Right ventricle myocardium superior (tissue), 1 donor: Measurements from ENCODE around the gene IL5. TPM values are rescaled to one million over a fixed set of nuclear protein-coding genes. Genes with fewer than 3 reads are reported as not detected.
"Not testable (repeated sequence)": the region's sequence is repeated elsewhere in the genome, so short reads cannot be mapped to it uniquely, and the experiment has no call there.

ENCODE experiments used
- ATAC-seq: fragments of 200-7000 bp; cut with Tn5 transposase; one replicate; pipeline ENCODE4 v1.9.1; 2020; ENCODE audit warnings: mild to moderate bottlenecking; ENCODE audit not compliant: poor library complexity
- DNase-seq: peaks from one replicate; pipeline ENCODE4 v3.0.0-alpha.2; 2020
- intact Hi-C: fragments of 100-400 bp; cut with DNase I; formaldehyde crosslinking; loops from one replicate; pipeline ENCODE4 v1.11.2; 2022
- total RNA-seq: library from RNA; stranded (reverse); fragmentation: NEBNext Ultra II Directional; extraction: Animal tissue kit (Norgen Biotek cat#: 25700); gene quantifications from one replicate; pipeline ENCODE4 v1.2.1, GENCODE V29; 2021
- donor health status: DM: no; HTN: yes; CAD: no; lungs with severe emphysema.

The IL5 gene
- total RNA-seq, 1 donor from 2014 or later = not detected

DNA sequence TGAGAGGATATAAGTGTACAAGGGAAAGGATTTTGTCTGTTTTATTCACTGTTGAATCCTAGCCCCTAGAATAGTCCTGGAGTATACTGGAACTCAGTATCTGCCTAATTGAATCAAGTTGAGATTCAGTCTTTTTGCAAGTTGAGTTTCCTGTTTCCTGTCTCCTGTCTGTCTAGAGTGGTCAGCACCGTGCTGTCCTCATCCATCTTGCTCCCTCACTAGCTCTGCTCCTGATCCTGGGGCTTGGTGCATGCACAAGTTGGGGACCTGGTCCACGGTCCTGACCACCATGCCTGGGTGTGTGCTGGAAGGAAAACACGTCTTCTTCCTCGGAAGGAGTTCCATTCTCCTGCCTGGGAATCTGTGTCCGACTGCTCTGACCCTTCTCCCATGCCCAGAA is 3.2 kb downstream of the IL5 start:
- DNase-seq = no peak
- intact Hi-C loops = no loop called here
- no peak for ATAC-seq

DNA sequence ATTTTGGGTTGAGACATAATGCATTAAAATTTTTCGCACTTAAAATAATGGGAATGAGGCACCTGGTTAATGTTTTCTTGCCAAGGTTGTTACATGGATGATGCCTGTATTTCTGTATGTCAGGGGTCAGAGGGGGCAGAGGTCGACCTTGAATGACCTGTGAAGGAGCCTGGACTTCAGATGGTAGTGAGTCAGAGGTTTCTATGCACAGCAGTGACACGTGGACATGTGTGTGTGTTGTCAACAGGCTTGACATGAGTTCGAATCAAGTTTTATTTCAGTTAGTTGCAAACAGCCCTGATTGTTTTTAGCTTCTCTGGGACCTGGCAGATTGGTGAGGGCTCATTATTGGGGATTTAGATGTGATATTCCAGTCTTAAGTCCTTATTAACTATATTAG is 3.6 kb downstream of the IL5 start:
- ATAC-seq = no peak
- no peak for DNase-seq
- intact Hi-C loops = no loop called here

DNA sequence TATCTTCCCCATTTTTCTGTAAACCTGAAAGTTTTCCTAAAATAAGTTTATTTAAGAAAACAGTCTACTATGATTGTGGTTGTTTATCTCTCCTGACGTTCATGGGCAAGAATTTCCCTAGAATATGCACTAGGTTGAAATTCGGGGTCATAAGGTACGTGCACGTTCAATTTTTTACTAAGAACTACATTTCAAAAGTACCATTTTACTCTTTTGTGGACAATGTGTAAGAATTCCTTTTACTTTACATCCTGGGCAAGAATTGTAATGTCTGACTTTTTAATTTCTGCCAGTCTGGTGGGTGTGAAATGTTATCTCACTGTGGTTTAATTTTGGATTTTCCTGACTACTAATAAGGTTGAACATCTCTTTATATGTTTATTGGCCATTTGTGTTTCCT is 12.4 kb downstream of the IL5 start:
- ATAC-seq = no peak
- intact Hi-C loops = no loop called here
- no peak for DNase-seq

DNA sequence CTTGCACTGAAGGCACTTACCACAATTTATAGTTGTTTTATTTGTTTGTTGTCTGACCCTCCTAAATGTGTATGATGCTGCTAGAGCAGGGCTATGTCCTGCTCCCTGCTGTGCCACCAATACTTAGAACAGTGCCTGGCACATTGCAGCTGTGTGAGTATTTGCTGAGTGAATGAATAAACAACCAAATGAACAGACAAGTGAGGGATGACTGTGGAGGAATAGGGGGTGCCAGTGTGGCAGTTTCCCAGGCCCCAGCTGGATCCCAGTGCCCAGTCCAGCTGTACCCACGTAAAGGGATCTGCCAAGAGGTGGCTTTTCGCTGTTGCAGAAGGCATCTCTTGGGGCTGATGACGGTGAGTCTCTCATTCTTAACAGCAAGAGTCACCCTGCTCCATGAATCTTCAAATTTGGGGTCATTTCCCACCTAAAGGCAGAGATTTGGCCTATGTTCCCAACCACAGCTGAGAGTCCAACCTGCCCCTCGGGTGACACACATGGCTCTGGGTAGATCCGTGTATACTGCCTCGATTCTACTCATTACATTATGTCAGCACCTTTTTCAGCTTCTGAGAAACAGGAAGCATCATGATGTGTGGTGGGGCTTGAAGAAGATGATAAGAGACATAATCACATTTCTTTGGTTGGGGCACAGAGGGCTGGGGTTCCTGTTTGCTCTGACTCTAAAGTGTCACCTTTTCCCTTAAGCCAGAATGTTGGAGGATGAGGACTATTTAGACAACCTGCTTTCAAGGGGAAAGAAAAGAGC is 14.3 kb downstream of the IL5 start:
- ATAC-seq (no peak), DNase-seq (no peak)
- intact Hi-C loops = no loop called here

DNA sequence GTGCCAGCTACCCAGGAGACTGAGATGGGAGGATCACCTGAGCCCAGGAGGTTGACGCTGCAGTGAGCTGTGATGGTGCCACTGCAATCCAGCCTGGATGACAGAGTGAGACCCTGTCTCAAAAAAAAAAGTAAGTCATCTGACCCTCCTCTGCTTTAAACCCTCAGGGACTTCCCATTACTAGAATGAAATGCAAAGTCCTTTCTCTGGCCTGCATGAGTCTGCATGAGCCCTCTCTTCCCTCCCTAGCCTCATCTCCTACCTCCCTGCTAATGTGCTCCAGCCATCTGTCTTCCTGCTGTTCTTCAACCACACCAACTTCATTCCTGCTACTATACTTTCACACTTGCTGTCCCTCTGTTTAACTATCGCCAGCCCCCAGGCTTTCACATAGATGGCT is 15.3 kb downstream of the IL5 start:
- intact Hi-C loops = no loop called here
- ATAC-seq = no peak

DNA sequence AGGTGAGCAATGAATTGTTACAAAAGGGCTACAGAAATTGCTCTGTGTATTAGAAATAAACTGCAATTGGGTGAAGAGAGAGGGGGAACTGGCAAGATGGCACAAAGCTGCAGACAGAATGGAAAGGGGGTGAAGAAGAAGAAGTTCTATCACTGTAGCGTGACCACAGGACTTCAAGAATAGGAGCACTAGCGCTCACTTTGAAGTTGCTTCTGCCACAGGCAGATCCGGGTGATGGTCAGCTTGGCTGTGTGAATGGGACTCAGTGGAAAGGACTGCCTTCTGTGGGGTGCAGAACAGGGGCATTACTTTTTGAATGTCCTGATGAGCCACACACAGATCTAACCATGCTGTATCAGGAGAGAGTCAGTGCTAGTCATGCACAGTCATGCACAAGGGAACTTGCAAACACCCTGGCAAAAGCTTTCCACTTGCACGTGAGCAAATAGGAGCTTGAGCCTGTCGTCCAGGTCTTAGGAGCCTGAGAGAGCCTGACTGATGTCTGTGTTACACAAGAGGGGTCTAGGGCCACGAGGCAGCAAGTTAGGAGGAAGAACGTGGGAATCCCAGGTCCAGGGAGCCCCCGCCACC is 16.3 kb downstream of the IL5 start:
- intact Hi-C loops = no loop called here
- ATAC-seq (no peak), DNase-seq (no peak)

More for the DNA sequence above, 15.3 kb downstream of the IL5 start:
- DNase-seq = no peak

DNA sequence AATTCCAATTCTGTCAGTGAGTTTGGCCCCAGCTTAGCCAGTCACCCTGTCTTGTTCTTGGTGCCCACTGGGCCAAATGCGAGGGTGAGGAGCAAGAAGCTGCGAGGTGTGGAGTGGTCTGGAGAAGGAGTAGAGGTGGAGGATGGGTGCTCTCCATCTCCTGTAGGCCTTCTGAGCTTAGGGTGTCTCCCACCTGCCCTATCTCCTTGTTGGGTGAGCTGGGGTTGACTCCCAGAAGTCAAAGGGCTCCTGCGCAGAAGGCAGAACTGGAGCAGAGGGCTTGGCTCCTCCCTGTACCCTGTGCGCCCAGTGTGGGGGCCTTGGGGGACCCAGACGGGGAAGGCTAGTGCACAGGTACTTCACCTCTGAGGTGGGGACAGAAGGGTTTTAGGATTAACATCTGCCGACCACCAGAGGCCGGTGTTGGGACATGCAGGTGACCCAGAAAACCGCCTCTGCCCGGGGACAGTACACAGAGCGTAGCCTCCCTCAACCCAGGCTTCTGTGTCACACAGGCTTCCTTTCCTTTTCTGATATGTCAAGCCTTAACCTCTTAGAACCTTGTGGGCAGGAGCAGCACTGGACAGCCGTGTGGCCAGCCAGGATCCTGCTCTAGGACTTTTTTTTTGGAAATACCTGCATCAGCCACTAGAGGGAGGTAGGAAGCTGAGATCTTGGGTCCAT is 16.9 kb downstream of the IL5 start:
- no peak for DNase-seq
- intact Hi-C loops = no loop called here

DNA sequence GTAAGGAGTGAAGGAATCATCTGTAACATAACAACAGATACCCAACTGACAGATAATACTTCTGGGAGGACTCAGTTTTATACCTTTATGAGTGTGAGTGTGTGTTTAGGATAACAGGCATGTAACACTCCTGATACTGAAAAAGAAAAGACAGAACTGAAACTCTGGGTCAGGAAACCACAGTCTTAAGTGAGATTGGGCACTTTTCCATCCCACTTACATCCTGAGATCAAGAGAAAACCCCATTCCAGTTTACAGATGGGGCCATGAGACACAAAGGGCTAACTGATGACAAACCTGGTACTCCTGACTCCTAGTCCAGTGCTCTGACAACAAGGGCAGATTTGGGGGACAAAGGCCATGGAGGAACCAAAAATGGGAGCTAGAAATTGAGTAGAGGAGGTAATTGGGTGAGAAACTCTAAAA is 18.0 kb downstream of the IL5 start:
- intact Hi-C loops = no loop called here
- DNase-seq (no peak), ATAC-seq (no peak)

More for the DNA sequence above, 16.9 kb downstream of the IL5 start:
- ATAC-seq = peak; percentile 81

DNA sequence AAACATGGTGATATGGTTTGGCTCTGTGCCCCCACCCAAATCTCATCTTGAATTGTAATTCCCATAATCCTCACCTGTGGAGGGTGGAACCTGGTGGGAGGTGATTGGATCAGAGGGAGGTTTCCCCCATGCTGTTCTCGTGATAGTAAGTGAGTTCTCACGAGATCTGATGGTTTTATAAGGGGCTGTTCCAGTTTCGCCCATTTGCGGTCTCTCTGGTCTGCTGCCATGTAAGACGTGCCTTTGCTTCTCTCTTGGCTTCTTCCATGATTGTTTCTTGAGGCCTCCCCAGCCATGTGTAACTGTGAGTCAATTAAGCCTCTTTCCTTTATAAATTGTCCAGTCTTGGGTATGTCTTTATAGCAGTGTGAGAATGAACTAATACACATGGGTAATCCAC is 18.4 kb downstream of the IL5 start:
- DNase-seq, ATAC-seq, intact Hi-C loops: not testable (repeated sequence)

DNA sequence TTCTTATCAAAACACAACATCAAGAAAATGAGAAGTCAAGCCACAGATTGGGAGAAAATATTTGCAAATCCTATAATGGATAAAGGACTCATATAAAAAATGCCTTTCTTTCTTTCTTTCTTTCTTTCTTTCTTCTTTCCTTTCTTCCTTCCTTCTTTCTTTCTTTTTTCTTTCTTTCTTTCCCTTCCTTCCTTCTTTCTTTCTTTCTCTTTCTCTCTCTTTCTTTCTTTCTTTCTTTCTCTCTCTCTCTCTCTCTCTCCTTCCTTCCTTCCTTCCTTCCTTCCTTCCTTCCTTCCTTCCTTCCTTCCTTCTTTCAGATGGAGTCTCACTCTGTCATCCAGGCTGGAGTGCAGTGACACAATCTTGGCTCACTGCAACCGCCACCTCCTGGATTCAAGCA is 21.3 kb downstream of the IL5 start:
- ATAC-seq, intact Hi-C loops: not testable (repeated sequence)

DNA sequence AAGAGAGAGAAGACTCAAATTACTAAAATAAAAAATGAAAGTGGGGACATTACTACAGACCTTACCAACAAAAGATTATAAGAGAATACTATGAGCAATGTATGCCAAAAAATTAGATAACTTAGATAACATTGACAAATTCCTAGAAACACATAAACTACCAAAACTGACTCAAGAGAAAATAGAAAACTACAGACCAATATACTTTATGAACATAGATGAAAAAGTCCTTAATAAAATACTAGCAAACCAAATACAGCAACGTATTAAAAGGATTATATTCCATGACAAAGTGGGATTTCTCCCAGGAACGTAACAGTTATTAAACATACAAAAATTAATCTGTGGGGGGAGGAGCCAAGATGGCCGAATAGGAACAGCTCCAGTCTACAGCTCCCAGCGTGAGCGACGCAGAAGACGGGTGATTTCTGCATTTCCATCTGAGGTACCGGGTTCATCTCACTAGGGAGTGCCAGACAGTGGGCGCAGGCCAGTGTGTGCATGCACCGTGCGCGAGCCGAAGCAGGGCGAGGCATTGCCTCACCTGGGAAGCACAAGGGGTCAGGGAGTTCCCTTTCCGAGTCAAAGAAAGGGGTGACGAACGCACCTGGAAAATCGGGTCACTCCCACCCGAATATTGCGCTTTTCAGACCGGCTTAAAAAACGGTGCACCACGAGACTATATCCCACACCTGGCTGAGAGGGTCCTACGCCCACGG is 29.5 kb downstream of the IL5 start:
- DNase-seq, ATAC-seq, intact Hi-C loops: not testable (repeated sequence)

More for the DNA sequence above, 21.3 kb downstream of the IL5 start:
- not testable (repeated sequence) for DNase-seq

DNA sequence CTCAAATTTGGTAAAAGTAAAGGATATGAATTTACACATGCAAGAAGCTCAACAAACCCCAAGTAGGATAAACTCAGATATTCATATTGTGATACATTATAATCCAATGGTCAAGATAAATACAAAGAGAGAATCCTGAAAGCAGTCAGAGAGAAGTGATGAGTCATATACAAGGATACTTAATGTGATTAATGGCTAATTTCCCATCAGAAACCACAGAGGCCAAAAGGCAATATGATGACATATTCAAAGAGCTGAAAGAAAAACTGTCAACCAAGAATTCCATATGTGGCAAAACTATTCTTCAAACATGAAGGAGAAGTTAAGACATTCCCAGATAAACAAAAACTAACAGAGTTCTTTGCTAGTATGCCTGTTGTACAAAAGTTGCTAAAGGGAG is 33.2 kb downstream of the IL5 start:
- DNase-seq = no peak
- ATAC-seq = no peak
- intact Hi-C loops = no loop called here

DNA sequence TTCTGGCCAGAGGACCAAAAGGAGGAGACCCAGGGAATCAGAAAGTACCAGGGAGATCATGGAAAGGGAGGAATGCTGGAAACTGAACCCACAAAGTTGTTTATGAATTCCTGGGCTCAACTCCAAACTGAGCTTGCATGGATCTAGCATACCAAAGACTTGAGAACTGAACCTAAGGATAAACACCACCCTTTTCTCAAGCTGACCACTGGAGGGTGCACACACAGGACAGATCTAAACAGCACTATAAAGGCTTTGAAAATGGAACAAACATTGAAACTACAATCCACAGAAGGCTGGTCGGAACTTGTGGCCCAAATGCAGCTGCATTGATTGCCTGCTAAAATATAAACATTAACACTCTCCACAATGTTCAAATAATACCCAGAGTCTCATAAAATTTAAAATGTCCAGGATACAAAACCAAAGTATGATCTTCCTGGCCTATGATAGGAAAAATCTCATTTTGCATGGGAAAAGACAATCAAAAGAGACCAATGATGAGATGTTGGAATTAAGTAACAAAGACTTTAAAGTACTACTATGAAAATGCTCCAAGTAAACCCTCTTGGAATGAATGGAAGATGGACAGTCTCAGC is 37.1 kb downstream of the IL5 start:
- DNase-seq (no peak), ATAC-seq (peak; percentile 49)
- intact Hi-C loops = loop anchor here (10.0 kb wide), 2 partner anchors 231 to 319 kb away; no protein-coding TSS in a partner anchor

DNA sequence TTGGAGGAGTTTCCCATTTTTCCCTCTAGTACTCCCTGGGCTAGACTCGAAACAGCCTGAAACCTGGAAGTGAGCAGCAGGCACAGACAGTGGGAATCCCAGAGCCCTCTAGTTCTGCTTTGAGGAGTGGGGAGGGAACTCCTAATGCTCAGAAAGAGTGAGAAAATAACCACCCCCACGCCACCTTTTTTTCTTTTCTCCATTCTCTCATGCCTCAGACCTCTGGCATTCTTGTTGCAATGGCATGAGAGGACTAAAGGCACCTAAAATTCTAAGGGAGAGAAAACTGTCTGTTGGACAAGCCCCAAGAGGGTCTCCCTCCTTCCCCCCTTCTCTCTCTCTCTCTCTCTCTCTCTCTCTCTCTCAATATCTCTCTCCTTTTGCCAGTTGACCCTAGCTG is 37.7 kb downstream of the IL5 start:
- ATAC-seq = no peak
- intact Hi-C loops = loop anchor here (10.0 kb wide), 2 partner anchors 231 to 319 kb away; no protein-coding TSS in a partner anchor
- no peak for DNase-seq

DNA sequence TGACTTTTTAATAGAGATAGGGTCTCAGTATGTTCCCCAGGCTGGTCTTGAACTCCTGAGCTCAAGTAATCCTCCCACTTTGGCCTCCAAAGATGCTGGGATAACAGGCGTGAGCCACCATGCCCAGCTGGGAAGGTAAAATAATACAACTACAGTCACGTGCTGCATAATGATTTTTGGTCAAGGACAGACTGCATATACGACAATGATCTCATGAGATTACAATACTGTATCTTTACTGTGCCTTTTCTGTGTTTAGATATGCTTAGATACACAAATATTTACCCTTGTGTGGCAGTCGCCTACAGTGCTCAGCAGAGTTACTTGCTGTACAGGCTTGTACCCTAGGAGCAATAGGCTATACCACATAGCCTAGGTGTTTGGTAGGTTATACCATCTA is 38.6 kb downstream of the IL5 start:
- no peak for DNase-seq
- intact Hi-C loops = loop anchor here (10.0 kb wide), 2 partner anchors 230 to 320 kb away; no protein-coding TSS in a partner anchor
- no peak for ATAC-seq

DNA sequence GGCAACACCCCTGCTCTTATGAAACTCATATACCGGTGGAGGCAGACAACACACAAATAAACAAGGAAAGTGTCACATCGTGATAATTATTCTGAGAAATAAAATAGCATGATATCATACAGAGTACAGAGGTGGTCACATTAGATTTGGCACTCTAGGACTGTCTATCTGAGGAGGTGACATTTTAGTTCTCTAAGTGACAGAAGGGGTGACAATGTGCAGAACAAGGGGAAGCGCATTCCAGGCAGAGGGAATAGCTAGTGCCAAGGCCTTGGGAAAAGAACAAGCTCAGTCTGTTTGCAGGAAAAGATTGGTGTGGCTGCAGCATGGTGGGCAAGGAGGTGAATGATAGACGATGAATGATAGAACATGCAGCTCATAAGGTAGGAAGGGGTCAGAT is 40.1 kb downstream of the IL5 start:
- DNase-seq = no peak
- peak; percentile 68 for ATAC-seq
- intact Hi-C loops = loop anchor here (10.0 kb wide), 2 partner anchors 228 to 322 kb away; no protein-coding TSS in a partner anchor

DNA sequence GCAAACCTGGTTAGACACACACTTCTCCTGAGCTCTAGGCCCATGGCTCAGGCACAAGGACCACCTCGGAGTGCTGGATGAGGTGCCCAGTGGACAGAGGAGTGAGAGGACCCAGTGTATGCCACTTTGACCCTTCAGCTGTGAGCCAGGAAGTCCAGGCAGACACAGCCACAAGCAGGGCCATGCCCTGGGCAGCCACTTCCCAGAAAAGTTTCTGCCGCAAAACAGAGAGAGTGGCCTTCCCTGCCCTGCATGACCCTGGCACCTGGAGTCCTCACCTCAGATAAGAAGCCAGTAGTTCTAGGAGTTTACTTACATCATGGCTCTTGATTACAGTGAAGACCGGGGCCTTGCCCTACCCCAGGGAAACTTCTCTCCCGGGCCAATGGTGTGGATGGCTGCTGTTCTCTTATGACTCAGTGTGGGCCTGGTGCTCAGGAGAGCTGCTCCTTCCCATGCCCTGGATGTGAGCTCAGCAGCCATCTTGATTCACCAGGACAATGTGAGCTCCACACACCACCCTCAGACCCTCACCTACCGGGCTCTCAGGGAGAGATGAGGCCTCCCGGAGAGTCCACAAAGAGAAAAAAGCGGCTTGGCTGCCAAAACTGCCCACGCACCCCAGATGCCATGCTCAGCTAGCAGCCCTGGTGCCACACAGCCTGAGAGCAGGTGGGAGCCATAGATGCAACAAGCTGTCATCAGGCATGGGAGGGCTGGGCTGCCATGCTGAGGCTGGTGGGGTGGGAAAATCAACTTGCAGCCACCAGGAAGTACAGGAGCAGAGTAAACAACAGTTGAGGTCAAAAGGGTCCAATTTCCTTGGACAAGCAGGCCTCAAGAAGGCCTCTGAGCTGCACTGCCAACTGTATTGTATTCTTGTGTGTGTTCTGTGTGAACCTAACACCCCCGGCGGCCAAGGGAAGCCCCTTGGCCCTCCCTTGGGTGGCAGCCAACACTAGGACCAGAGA is 41.1 kb downstream of the IL5 start:
- DNase-seq (no peak), ATAC-seq (no peak)
- intact Hi-C loops = loop anchor here (10.0 kb wide), 2 partner anchors 227 to 323 kb away; no protein-coding TSS in a partner anchor
